Left lobe of liver (tissue), 2 donors: ENCODE measurements around the gene KLHL40. TPM values are rescaled to one million over a fixed set of nuclear protein-coding genes. Genes with fewer than 3 reads are reported as not detected.

Experiments used
- ATAC-seq: fragments of 200-7000 bp; cut with Tn5 transposase; one replicate; pipeline ENCODE4 v1.9.1; 2020; ENCODE audit warnings: mild to moderate bottlenecking, moderate library complexity
- DNase-seq: peaks from one replicate; pipeline ENCODE4 v3.0.0-alpha.2; 2020; ENCODE audit warnings: low spot score
- total RNA-seq: library from RNA; stranded (reverse); gene quantifications from one replicate; pipeline ENCODE4 v1.2.1, GENCODE V29; 2021
- donor health status: DM: no; HTN: no; CAD: no; lungs with moderate emphysema.
- donor health status: DM: no; HTN: yes; CAD: no.

KLHL40 gene
- total RNA-seq, 1 donor from 2014 or later: not detected

GRCh38 chr3:42656680-42657610 lies 28.4 kb upstream of the KLHL40 start:
- ATAC-seq: no peak
- no peak for DNase-seq

GRCh38 chr3:42657675-42658074 lies 27.7 kb upstream of the KLHL40 start:
- DNase-seq (no peak), ATAC-seq (no peak)

GRCh38 chr3:42658091-42658770 lies 27.1 kb upstream of the KLHL40 start:
- ATAC-seq (no peak), DNase-seq (no peak)

GRCh38 chr3:42658771-42659390 lies 26.5 kb upstream of the KLHL40 start:
- ATAC-seq: no peak
- no peak for DNase-seq

- ATAC-seq: no peak
- DNase-seq: no peak
Observed at GRCh38 chr3:42659451-42660130, 25.7 kb upstream of the KLHL40 start.

- DNase-seq: no peak
- no peak for ATAC-seq
Observed at GRCh38 chr3:42660131-42660715, 25.1 kb upstream of the KLHL40 start.

GRCh38 chr3:42660898-42661297 lies 24.4 kb upstream of the KLHL40 start:
- ATAC-seq (no peak), DNase-seq (no peak)

GRCh38 chr3:42661593-42662022 lies 23.7 kb upstream of the KLHL40 start:
- no peak for DNase-seq
- no peak for ATAC-seq

- ATAC-seq (no peak), DNase-seq (no peak)
Observed at GRCh38 chr3:42662037-42662812, 23.1 kb upstream of the KLHL40 start.

GRCh38 chr3:42662813-42663535 lies 22.4 kb upstream of the KLHL40 start:
- ATAC-seq (no peak), DNase-seq (no peak)

GRCh38 chr3:42663581-42664437 lies 21.5 kb upstream of the KLHL40 start:
- DNase-seq (no peak), ATAC-seq (no peak)

- ATAC-seq (no peak), DNase-seq (no peak)
Observed at GRCh38 chr3:42664438-42664803, 20.9 kb upstream of the KLHL40 start.

- no peak for DNase-seq
- no peak for ATAC-seq
Observed at GRCh38 chr3:42665050-42665878, 20.1 kb upstream of the KLHL40 start.

- no peak for ATAC-seq
- DNase-seq: no peak
Observed at GRCh38 chr3:42666022-42666421, 19.3 kb upstream of the KLHL40 start.

- ATAC-seq (no peak), DNase-seq (no peak)
Observed at GRCh38 chr3:42666577-42666998, 18.7 kb upstream of the KLHL40 start.

GRCh38 chr3:42667096-42667522 lies 18.2 kb upstream of the KLHL40 start:
- peak; percentile 42 for DNase-seq
- no peak for ATAC-seq
